ENCODE data around the gene DNAJC8. TPM values are rescaled to one million over a fixed set of nuclear protein-coding genes. Genes with fewer than 3 reads are reported as not detected.

DNAJC8 gene
- total RNA-seq, 1 donor from 2014 or later: 90.2 TPM

- Mint-ChIP-seq H3K27ac (peak within 1 kb of the TSS; percentile 80), H3K4me1 (ENCODE audit: unreplicated experiment) (peaks cover 16% of the 10 kb centered on the region), H3K4me3 (peak within 1 kb of the TSS; percentile 86), H3K27me3 (no peaks in the 10 kb centered on the region), H3K36me3 (no peaks in the 10 kb centered on the region), H3K9me3 (no peaks in the 10 kb centered on the region)
- peak; percentile 99 for DNase-seq (ENCODE audit: extremely low spot score, unreplicated experiment)
- TF ChIP-seq CTCF (conservative IDR thresholded peaks at IDR 0.05): no peak
These were observed 26.6 kb upstream of the DNAJC8 start, which contains the start of gene SESN2 for GRCh38 chr1:28259252-28259933. TSS of gene SESN2 (plus strand) at chr1:28259518. CDS start at chr1:28259848, 330 bp downstream.

- Mint-ChIP-seq H3K36me3 (no peaks in the 10 kb centered on the region), H3K4me3 (peak overlapping the region; percentile 86), H3K27me3 (no peaks in the 10 kb centered on the region), H3K4me1 (ENCODE audit: unreplicated experiment) (peaks cover 16% of the 10 kb centered on the region), H3K9me3 (no peaks in the 10 kb centered on the region), H3K27ac (peak overlapping the region; percentile 80)
- TF ChIP-seq CTCF (conservative IDR thresholded peaks at IDR 0.05): no peak
- no peak for DNase-seq (ENCODE audit: extremely low spot score, unreplicated experiment)
These were observed 25.9 kb upstream of the DNAJC8 start for GRCh38 chr1:28258628-28259251.

GRCh38 chr1:28257736-28258135 lies 24.9 kb upstream of the DNAJC8 start:
- Mint-ChIP-seq H3K27ac (peak overlapping the region; percentile 80), H3K36me3 (no peaks in the 10 kb centered on the region), H3K27me3 (no peaks in the 10 kb centered on the region), H3K9me3 (no peaks in the 10 kb centered on the region), H3K4me3 (no peak overlapping the region), H3K4me1 (ENCODE audit: unreplicated experiment) (peaks cover 11% of the 10 kb centered on the region)
- DNase-seq (ENCODE audit: extremely low spot score, unreplicated experiment): no peak
- no peak for TF ChIP-seq CTCF (conservative IDR thresholded peaks at IDR 0.05)

- Mint-ChIP-seq H3K27me3 (no peaks in the 10 kb centered on the region), H3K27ac (peak overlapping the region; percentile 12), H3K4me1 (ENCODE audit: unreplicated experiment) (peaks cover 9% of the 10 kb centered on the region), H3K4me3 (peak overlapping the region; percentile 1), H3K9me3 (no peaks in the 10 kb centered on the region), H3K36me3 (no peaks in the 10 kb centered on the region)
- no peak for TF ChIP-seq CTCF (conservative IDR thresholded peaks at IDR 0.05)
- DNase-seq (ENCODE audit: extremely low spot score, unreplicated experiment): no peak
These were observed 23.5 kb upstream of the DNAJC8 start for GRCh38 chr1:28256197-28256827.

GRCh38 chr1:28249866-28250295 lies 17.1 kb upstream of the DNAJC8 start:
- Mint-ChIP-seq H3K4me1 (ENCODE audit: unreplicated experiment) (peaks cover 21% of the 10 kb centered on the region), H3K36me3 (no peaks in the 10 kb centered on the region), H3K9me3 (no peaks in the 10 kb centered on the region), H3K4me3 (no peak overlapping the region), H3K27ac (peak overlapping the region; percentile 92), H3K27me3 (no peaks in the 10 kb centered on the region)
- TF ChIP-seq CTCF (conservative IDR thresholded peaks at IDR 0.05): no peak
- DNase-seq (ENCODE audit: extremely low spot score, unreplicated experiment): no peak

All from type B pancreatic cell (in vitro differentiated cells).